Neural crest cell (in vitro differentiated cells): ENCODE measurements around the gene ZBTB12. TPM values are rescaled to one million over a fixed set of nuclear protein-coding genes. Genes with fewer than 3 reads are reported as not detected.

Experiments
- DNase-seq: peaks from one replicate; pipeline ENCODE4 v3.0.0; 2021; ENCODE audit warnings: low read depth, mixed read lengths, low spot score
- H3K27ac Mint-ChIP-seq: one replicate; pipeline ENCODE4 v1.8.0; 2021; ENCODE audit warnings: mild to moderate bottlenecking, mixed read lengths; ENCODE audit not compliant: unreplicated experiment
- H3K27me3 Mint-ChIP-seq: 2 replicates; pipeline ENCODE4 v1.8.0; 2021; ENCODE audit warnings: low read depth, mild to moderate bottlenecking, mixed read lengths
- H3K36me3 Mint-ChIP-seq: 2 replicates; pipeline ENCODE4 v1.8.0; 2021; ENCODE audit warnings: low read depth, mild to moderate bottlenecking, mixed read lengths
- H3K4me1 Mint-ChIP-seq: 2 replicates; pipeline ENCODE4 v1.8.0; 2021; ENCODE audit warnings: mixed read lengths
- H3K4me3 Mint-ChIP-seq: one replicate; pipeline ENCODE4 v1.8.0; 2021; ENCODE audit warnings: mild to moderate bottlenecking, mixed read lengths
- H3K9me3 Mint-ChIP-seq: 2 replicates; pipeline ENCODE4 v1.8.0; 2021; ENCODE audit warnings: mixed read lengths
- CTCF ChIP-seq: fragments of 200-600 bp; sonication (generic); conservative IDR thresholded peaks from 2 replicates; pipeline ENCODE4 v1.5.0; 2021; ENCODE audit warnings: antibody characterized with exemption, mild to moderate bottlenecking
- total RNA-seq: library from RNA; stranded (reverse); gene quantifications from 2 replicates; pipeline ENCODE4 v1.2.1, GENCODE V29; 2021

Gene ZBTB12
- total RNA-seq, 1 donor from 2014 or later: 60.8 TPM

GRCh38 chr6:31876357-31876756 lies 25.5 kb downstream of the ZBTB12 start:
- no peak overlapping the region for H3K4me3 Mint-ChIP-seq
- H3K27ac Mint-ChIP-seq: no peak overlapping the region
- no peaks in the 10 kb centered on the region for H3K9me3 Mint-ChIP-seq
- DNase-seq: no peak
- no peaks in the 10 kb centered on the region for H3K4me1 Mint-ChIP-seq
- H3K36me3 Mint-ChIP-seq: peaks cover 6% of the 10 kb centered on the region
- no peaks in the 10 kb centered on the region for H3K27me3 Mint-ChIP-seq
- TF ChIP-seq CTCF: no peak

- H3K4me1 Mint-ChIP-seq: peaks cover 4% of the 10 kb centered on the region
- no peaks in the 10 kb centered on the region for H3K9me3 Mint-ChIP-seq
- H3K27ac Mint-ChIP-seq: no peak overlapping the region
- H3K27me3 Mint-ChIP-seq: no peaks in the 10 kb centered on the region
- peaks cover under 1% of the 10 kb centered on the region for H3K36me3 Mint-ChIP-seq
- TF ChIP-seq CTCF: no peak
- no peak overlapping the region for H3K4me3 Mint-ChIP-seq
- DNase-seq: no peak
Measured at GRCh38 chr6:31875877-31876276, 26.0 kb downstream of the ZBTB12 start.

- no peak for DNase-seq
- H3K4me1 Mint-ChIP-seq: peaks cover 4% of the 10 kb centered on the region
- H3K36me3 Mint-ChIP-seq: no peaks in the 10 kb centered on the region
- TF ChIP-seq CTCF: no peak
- H3K9me3 Mint-ChIP-seq: no peaks in the 10 kb centered on the region
- H3K4me3 Mint-ChIP-seq: no peak overlapping the region
- H3K27me3 Mint-ChIP-seq: no peaks in the 10 kb centered on the region
- H3K27ac Mint-ChIP-seq: no peak overlapping the region
Measured at GRCh38 chr6:31874836-31875572, 26.9 kb downstream of the ZBTB12 start.

GRCh38 chr6:31874084-31874670 lies 27.7 kb downstream of the ZBTB12 start:
- no peak overlapping the region for H3K27ac Mint-ChIP-seq

GRCh38 chr6:31871046-31871659 lies 30.7 kb downstream of the ZBTB12 start:
- no peaks in the 10 kb centered on the region for H3K9me3 Mint-ChIP-seq
- H3K4me1 Mint-ChIP-seq: peaks cover 10% of the 10 kb centered on the region
- peak overlapping the region; percentile 71 for H3K27ac Mint-ChIP-seq
- no peak overlapping the region for H3K4me3 Mint-ChIP-seq
- no peak for DNase-seq
- H3K36me3 Mint-ChIP-seq: no peaks in the 10 kb centered on the region
- H3K27me3 Mint-ChIP-seq: no peaks in the 10 kb centered on the region
- TF ChIP-seq CTCF: no peak

More at GRCh38 chr6:31874084-31874670, 27.7 kb downstream of the ZBTB12 start:
- H3K9me3 Mint-ChIP-seq: no peaks in the 10 kb centered on the region
- no peaks in the 10 kb centered on the region for H3K27me3 Mint-ChIP-seq
- no peak for TF ChIP-seq CTCF
- H3K4me1 Mint-ChIP-seq: peaks cover 7% of the 10 kb centered on the region
- no peak for DNase-seq
- H3K4me3 Mint-ChIP-seq: no peak overlapping the region
- H3K36me3 Mint-ChIP-seq: no peaks in the 10 kb centered on the region
